Spleen (tissue), 7 donors: ENCODE data around the gene NMU.

Experiments used
- CTCF ChIP-seq, 11 experiments: fragments of 200-600 bp in 7 of 11; fragments of 450-650 bp in 4 of 11; sonication (generic) in 4 of 11; IDR thresholded peaks in 8 of 11; conservative IDR thresholded peaks in 3 of 11; 1 replicate in 7 of 11; 2 replicates in 4 of 11; pipeline versions ENCODE4 v1.4.0 to v1.8.0; 2016 to 2021; ENCODE audit warnings: antibody characterized with exemption in 11 of 11, inconsistent platforms in 4 of 11, mild to moderate bottlenecking in 1 of 11
- POLR2AphosphoS5 ChIP-seq, 3 donors: sonication (generic); formaldehyde crosslinking; IDR thresholded peaks; one replicate each; pipeline ENCODE4 v1.5.1; 2017; ENCODE audit warnings: antibody characterized with exemption in 3 of 3
- donor health status: DM: no; HTN: no; CAD: no; lungs with moderate emphysema.
- donor health status: DM: no; HTN: no; CAD: no.
- donor health status: DM: no; HTN: no; CAD: no.

- TF ChIP-seq CTCF (IDR thresholded peaks at IDR 0.05 in 8 of 11, conservative IDR thresholded peaks at IDR 0.05 in 3 of 11) (no peak), POLR2AphosphoS5 (IDR thresholded peaks at IDR 0.05) (no peak)
Measured at GRCh38 chr4:55609393-55609866, 26.7 kb downstream of the NMU start.
